GM21390 (cell line): ENCODE data around the gene SRSF6.
"Not testable (repeated sequence)": the region's sequence is repeated elsewhere in the genome, so short reads cannot be mapped to it uniquely, and the experiment has no call there.

Experiments used
- ATAC-seq: cut with Tn5 transposase; IDR thresholded peaks from one replicate; pipeline ENCODE4 v1.9.1; 2021; ENCODE audit not compliant: unreplicated experiment

The SRSF6 gene

GRCh38 chr20:43472671-43473380 is 15.1 kb downstream of the SRSF6 start:
- no peak for ATAC-seq

DNA sequence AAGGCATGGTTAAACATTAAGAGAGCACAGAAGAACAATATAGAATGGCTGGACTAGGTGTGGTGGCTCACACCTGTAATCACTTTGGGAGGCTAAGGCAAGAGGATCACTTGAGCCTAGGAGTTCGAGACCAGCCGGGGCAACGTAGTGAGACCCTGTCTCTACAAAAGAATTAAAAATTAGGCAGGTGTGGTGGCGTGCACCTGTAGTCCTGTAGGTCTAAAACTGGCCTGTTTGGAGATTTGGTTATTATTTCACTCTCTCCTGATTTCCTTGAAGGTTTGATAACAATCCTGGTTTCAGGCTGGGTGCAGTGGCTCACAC is 15.6 kb downstream of the SRSF6 start:
- ATAC-seq = no peak

DNA sequence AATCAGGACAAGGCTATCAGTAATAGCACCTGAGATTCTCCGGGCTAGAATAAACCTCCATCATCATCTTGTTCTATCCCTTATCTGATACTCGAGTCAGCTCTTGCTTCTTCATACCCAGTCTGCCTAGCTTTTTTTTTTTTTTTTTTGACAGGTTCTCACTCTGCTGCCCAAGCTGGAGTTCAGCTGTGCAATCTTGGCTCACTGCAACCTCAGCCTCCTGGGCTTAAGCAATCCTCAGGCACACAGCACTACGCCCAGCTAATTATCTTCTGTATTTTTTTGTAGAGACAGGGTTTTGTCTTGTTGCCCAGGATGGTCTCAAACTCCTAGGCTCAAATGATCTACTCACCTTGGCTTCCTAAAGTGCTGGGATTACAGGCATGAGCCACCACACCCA is 19.5 kb downstream of the SRSF6 start:
- no peak for ATAC-seq

GRCh38 chr20:43477619-43478018 is 19.9 kb downstream of the SRSF6 start:
- ATAC-seq = no peak

GRCh38 chr20:43490038-43490437 is 32.3 kb downstream of the SRSF6 start:
- no peak for ATAC-seq

DNA sequence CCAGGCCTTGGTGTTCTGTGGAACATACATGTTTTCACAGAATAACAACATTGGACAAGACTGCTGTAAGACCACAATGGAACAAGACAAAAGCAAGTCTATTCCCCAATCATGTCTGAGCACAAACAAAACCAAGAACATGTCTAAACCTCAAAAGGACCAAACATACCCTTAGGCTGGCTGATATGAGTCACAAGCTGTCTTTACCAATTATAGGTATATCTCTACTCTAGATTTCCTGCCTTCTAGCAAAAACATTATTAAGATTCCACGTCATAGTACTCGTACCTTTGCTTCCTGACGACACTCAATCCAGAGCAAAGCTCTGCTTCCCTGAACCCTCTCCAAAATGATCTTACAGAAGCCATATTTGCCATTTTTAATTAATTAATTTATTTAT is 34.4 kb downstream of the SRSF6 start:
- peak; percentile 87 for ATAC-seq

DNA sequence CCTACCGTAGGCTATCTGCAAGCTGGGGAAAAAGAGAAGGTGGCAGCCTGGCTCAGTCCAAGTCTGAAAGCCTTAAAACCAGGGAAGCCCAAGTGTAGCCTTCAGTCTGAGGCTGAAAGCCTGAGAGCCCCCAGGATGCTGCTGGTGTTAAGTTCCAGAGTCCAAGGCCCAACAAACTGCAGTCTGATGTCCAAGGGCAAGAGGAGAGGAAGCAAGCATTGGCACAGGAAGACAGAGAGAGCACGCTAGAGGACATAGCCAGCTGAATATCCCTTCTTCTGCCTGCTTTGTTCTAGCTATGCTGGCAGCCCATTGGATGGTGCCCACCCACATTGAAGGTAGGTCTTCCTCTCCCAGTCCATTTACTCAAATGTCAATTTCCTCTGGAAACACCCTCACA is 37.7 kb downstream of the SRSF6 start:
- ATAC-seq = no peak

- not testable (repeated sequence) for ATAC-seq
Measured at GRCh38 chr20:43502021-43502420, 44.3 kb downstream of the SRSF6 start.

- ATAC-seq = no peak
Measured at GRCh38 chr20:43506238-43506637, 48.5 kb downstream of the SRSF6 start.

- no peak for ATAC-seq
Measured at GRCh38 chr20:43507150-43508080, 49.7 kb downstream of the SRSF6 start, which contains the start of gene L3MBTL1. Gene L3MBTL1 (plus strand): TSS chr20:43507697. CDS start chr20:43513504, 5,807 bp downstream.

DNA sequence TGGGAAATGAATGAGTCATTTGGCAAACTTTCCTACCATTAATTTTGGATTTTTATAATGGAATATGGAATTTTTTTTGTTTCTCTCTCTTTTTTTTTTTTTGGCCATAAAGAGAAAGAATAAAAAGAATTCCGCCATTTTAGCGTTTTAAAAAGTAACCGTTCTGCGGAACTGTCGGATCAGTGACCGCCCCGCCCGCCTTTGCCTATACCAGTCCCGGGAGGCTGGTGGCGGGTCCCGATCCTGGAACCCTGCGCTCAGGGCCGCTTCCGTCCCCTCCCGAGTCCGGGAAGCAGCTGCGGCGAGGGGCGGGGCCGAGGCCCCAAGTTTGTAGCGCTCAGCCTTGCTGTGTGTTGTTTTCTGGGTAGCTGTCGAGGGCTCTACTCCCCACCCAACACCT is 50.4 kb downstream of the SRSF6 start:
- ATAC-seq = no peak

DNA sequence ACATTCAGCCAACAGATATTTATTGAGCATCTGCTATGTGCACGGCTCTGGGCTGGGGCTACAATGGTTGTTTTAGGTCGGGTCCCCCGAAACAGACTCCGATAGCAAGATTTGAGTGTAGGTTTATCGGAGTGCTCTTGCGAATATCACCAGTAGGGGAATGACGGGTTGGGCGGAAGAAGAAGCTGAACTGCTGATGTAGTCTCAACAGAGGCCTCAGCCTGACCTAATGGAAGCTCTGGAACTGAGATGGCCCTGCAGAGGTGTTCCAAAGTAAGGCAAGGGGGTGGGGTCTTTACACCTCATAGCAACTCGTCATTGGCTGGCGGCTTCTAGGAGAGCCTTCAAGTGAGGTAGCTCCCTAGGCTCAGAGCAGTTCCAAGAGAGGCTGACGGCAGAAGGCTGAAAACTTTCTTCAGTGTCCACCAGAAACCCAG is 50.9 kb downstream of the SRSF6 start:
- ATAC-seq = no peak

DNA sequence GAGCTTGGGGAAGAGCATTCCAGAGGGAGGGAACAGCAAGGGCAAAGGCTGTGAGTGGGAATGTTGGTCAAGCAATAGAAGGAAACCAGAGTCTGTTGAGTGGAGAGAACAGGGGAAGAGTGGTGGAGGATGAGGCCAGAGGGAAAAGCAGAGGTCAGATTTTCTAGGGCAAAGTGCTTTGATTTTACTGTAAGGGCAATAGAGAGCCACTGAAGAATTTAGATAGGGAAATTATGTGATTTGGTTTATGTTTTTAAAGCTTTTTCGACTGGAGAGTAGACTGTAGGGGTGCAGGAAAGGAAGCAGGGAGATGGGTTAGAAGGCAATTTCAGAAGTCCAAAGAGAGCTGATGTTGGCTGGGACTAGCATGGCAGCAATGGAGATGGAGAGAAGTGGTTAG is 54.2 kb downstream of the SRSF6 start:
- ATAC-seq = no peak

DNA sequence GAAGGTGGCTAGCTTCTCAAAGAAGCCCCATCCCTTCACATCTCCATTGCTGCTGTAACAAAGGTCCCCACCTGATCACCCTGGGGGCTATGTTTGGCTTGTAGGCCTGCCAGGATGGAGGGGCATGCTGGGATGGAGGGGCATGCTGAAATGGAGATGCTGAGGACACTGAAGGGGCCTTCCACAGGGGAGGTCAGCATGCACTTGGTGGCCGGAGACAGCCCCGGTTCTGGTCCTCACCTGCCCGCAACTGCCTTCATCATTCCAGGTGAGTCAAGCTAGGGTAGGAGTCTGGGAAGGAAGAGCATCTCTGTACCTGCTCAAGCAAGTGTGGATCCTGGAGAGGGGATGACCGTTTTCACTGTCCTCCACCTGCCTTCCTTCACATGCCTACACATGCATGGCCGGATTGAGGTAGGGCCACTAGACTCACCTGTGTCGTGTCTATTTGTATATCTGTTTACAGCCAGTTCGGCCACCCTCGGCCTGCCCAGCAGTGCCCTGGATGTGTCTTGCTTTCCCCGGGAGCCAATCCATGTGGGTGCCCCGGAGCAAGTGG is 55.8 kb downstream of the SRSF6 start:
- no peak for ATAC-seq
